Measurements from ENCODE around the gene CDH13. TPM values are rescaled to one million over a fixed set of nuclear protein-coding genes. Genes with fewer than 3 reads are reported as not detected.

Gene CDH13
- total and polyA plus RNA-seq, 4 donors = 58.9 to 265 (median 158) TPM

GRCh38 chr16:83305092-83305491 is 678.3 kb downstream of the CDH13 start:
- intact Hi-C loops (cut with DNase I) = no loop called here
- Histone ChIP-seq H3K4me3 (ENCODE audit: low read length in 2 of 2) (no peak overlapping the region), H3K4me1 (ENCODE audit: control insufficient read depth in 1 of 2, insufficient read depth in 2 of 2, low read length in 2 of 2) (peaks cover 2 to 11% of the 10 kb centered on the region in 2 donors), H3K27ac (ENCODE audit: low read depth in 1 of 2, low read length in 2 of 2) (no peak overlapping the region), H3K27me3 (ENCODE audit: control insufficient read depth in 1 of 2, insufficient read depth in 2 of 2, low read length in 1 of 2) (no peaks in the 10 kb centered on the region), H3K36me3 (ENCODE audit: control insufficient read depth in 1 of 2, insufficient read depth in 2 of 2, low read length in 1 of 2) (no peaks in the 10 kb centered on the region), H3K9me3 (ENCODE audit: control insufficient read depth, low read length) (no peaks in the 10 kb centered on the region)
- 69 to 74% methylated on average over 1 of the region's 1 CpG for WGBS, 2 donors
- ATAC-seq (ENCODE audit: low FRiP score) (no peak), DNase-seq (no peak)

DNA sequence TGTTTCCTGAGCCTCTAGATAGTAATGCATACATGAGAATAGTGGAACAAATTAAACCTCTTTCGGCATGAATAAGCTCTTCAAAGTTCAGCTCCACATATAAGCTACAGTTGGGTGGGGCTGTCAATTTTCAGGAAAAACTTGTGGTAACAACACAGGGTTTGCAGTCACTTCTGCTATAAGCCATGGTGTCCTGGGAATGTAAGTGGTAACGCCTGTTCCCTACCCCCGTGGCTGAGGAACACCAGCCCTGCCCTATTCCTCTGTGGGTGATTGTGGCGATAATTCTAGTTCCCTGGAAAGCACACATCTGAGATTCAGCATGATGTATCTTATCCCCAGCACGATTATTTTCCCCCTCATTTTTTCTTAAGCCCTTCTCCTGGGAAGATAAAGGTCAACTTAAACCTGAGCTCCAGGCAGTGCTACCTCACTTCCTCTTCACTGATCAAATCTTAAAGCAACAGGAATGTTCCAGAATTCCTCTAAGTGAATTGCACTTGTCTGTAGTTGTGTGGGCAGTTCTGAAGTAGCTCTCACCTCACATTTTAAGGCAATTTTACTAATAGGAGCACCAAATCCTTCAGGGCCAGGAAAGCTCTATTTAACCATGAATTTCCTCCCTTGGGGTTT is 680.3 kb downstream of the CDH13 start:
- intact Hi-C loops (cut with DNase I) = no loop called here
- no peak for DNase-seq
- peaks cover 0 to 11% of the 10 kb centered on the region in 2 donors for H3K4me1 ChIP-seq (ENCODE audit: control insufficient read depth in 1 of 2, insufficient read depth in 2 of 2, low read length in 2 of 2)
- ATAC-seq (ENCODE audit: low FRiP score) = no peak
- no peaks in the 10 kb centered on the region for H3K27me3 ChIP-seq (ENCODE audit: control insufficient read depth in 1 of 2, insufficient read depth in 2 of 2, low read length in 1 of 2)
- 48 to 50% methylated on average over 5 of the region's 5 CpGs for WGBS, 2 donors
- no peaks in the 10 kb centered on the region for H3K9me3 ChIP-seq (ENCODE audit: control insufficient read depth, low read length)
- no peak overlapping the region for H3K4me3 ChIP-seq (ENCODE audit: low read length in 2 of 2)
- H3K27ac ChIP-seq (ENCODE audit: low read depth in 1 of 2, low read length in 2 of 2) = peak overlapping the region; percentile 1 to 4
- H3K36me3 ChIP-seq (ENCODE audit: control insufficient read depth in 1 of 2, insufficient read depth in 2 of 2, low read length in 1 of 2) = no peaks in the 10 kb centered on the region

GRCh38 chr16:83307594-83307992 is 680.8 kb downstream of the CDH13 start:
- peaks cover 0 to 11% of the 10 kb centered on the region in 2 donors for H3K4me1 ChIP-seq (ENCODE audit: control insufficient read depth in 1 of 2, insufficient read depth in 2 of 2, low read length in 2 of 2)
- H3K4me3 ChIP-seq (ENCODE audit: low read length in 2 of 2) = no peak overlapping the region
- DNase-seq (no peak), ATAC-seq (ENCODE audit: low FRiP score) (no peak)
- H3K27ac ChIP-seq (ENCODE audit: low read depth in 1 of 2, low read length in 2 of 2) = peak overlapping the region in 1 of 2 donors; percentile 4
- 24 to 35% methylated on average over 6 of the region's 6 CpGs for WGBS, 2 donors
- no peaks in the 10 kb centered on the region for H3K36me3 ChIP-seq (ENCODE audit: control insufficient read depth in 1 of 2, insufficient read depth in 2 of 2, low read length in 1 of 2)
- H3K9me3 ChIP-seq (ENCODE audit: control insufficient read depth, low read length) = no peaks in the 10 kb centered on the region
- H3K27me3 ChIP-seq (ENCODE audit: control insufficient read depth in 1 of 2, insufficient read depth in 2 of 2, low read length in 1 of 2) = no peaks in the 10 kb centered on the region
- intact Hi-C loops (cut with DNase I) = no loop called here

- H3K27me3 ChIP-seq (ENCODE audit: control insufficient read depth in 1 of 2, insufficient read depth in 2 of 2, low read length in 1 of 2) = no peaks in the 10 kb centered on the region
- DNase-seq (no peak), ATAC-seq (ENCODE audit: low FRiP score) (no peak)
- peaks cover 0 to 8% of the 10 kb centered on the region in 2 donors for H3K4me1 ChIP-seq (ENCODE audit: control insufficient read depth in 1 of 2, insufficient read depth in 2 of 2, low read length in 2 of 2)
- no peaks in the 10 kb centered on the region for H3K9me3 ChIP-seq (ENCODE audit: control insufficient read depth, low read length)
- intact Hi-C loops (cut with DNase I) = no loop called here
- no peaks in the 10 kb centered on the region for H3K36me3 ChIP-seq (ENCODE audit: control insufficient read depth in 1 of 2, insufficient read depth in 2 of 2, low read length in 1 of 2)
- H3K4me3 ChIP-seq (ENCODE audit: low read length in 2 of 2) = no peak overlapping the region
- WGBS, 2 donors = 1 to 5% methylated on average over 3 of the region's 3 CpGs
- H3K27ac ChIP-seq (ENCODE audit: low read depth in 1 of 2, low read length in 2 of 2) = no peak overlapping the region
Observed at GRCh38 chr16:83308414-83308813, 681.6 kb downstream of the CDH13 start.

DNA sequence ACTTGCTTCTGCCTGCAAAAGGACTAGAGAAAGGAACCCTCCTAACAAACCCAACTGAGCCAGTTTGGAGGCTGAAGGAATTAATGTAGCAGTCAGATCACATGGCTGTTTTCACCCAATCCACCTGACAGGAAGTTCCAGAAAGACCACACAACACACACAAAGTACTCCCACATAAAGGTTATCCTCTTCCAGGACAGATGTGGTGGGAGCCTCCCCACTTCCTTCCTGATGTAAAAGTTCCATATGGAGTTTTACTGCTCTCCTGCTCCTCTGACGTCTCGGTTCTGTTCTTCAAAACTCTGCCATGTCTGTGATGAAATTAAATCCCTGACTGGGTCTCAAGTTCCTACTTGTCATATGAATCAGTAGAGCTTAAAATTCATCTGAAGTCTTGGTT is 684.0 kb downstream of the CDH13 start:
- intact Hi-C loops (cut with DNase I) = no loop called here
- H3K4me1 ChIP-seq (ENCODE audit: control insufficient read depth in 1 of 2, insufficient read depth in 2 of 2, low read length in 2 of 2) = peaks cover 0 to 8% of the 10 kb centered on the region in 2 donors
- WGBS, 2 donors = 95 to 96% methylated on average over 2 of the region's 2 CpGs
- no peaks in the 10 kb centered on the region for H3K27me3 ChIP-seq (ENCODE audit: control insufficient read depth in 1 of 2, insufficient read depth in 2 of 2, low read length in 1 of 2)
- no peak overlapping the region for H3K4me3 ChIP-seq (ENCODE audit: low read length in 2 of 2)
- no peaks in the 10 kb centered on the region for H3K36me3 ChIP-seq (ENCODE audit: control insufficient read depth in 1 of 2, insufficient read depth in 2 of 2, low read length in 1 of 2)
- H3K9me3 ChIP-seq (ENCODE audit: control insufficient read depth, low read length) = no peaks in the 10 kb centered on the region
- no peak overlapping the region for H3K27ac ChIP-seq (ENCODE audit: low read depth in 1 of 2, low read length in 2 of 2)
- DNase-seq = no peak
- no peak for ATAC-seq (ENCODE audit: low FRiP score)

- Histone ChIP-seq H3K36me3 (ENCODE audit: control insufficient read depth in 1 of 2, insufficient read depth in 2 of 2, low read length in 1 of 2) (no peaks in the 10 kb centered on the region), H3K4me1 (ENCODE audit: control insufficient read depth in 1 of 2, insufficient read depth in 2 of 2, low read length in 2 of 2) (peaks cover 0 to 5% of the 10 kb centered on the region in 2 donors), H3K4me3 (ENCODE audit: low read length in 2 of 2) (no peak overlapping the region), H3K9me3 (ENCODE audit: control insufficient read depth, low read length) (no peaks in the 10 kb centered on the region), H3K27me3 (ENCODE audit: control insufficient read depth in 1 of 2, insufficient read depth in 2 of 2, low read length in 1 of 2) (no peaks in the 10 kb centered on the region), H3K27ac (ENCODE audit: low read depth in 1 of 2, low read length in 2 of 2) (no peak overlapping the region)
- DNase-seq = no peak
- WGBS, 2 donors = 47 to 55% methylated on average over 3 of the region's 3 CpGs
- no peak for ATAC-seq (ENCODE audit: low FRiP score)
- intact Hi-C loops (cut with DNase I) = no loop called here
Observed at GRCh38 chr16:83312015-83312717, 685.4 kb downstream of the CDH13 start.

DNA sequence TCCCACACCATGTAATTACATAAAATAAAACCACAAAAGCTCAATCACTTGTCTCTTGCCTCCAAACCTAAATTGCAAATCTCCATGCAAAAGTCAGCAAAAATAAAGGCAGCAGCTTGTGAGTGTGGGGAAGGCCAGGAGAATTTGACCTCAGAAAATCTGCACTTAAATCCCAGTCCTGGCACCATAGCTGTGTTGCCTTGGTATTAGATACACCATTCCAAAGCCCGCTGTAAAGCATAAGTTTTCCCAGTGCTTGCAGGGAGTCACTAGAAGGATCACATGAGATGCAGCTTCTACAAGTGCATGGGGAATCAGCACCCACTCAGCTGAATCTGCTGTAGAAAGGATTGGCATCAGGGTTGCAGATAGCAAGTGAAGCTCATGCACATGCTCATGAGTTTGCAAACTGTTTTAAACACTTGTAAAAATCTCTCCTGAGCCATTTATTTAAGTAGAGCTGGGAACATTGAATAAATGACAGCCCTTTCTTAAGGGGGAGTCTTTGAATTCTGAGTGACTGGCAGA is 686.0 kb downstream of the CDH13 start:
- no peaks in the 10 kb centered on the region for H3K27me3 ChIP-seq (ENCODE audit: control insufficient read depth in 1 of 2, insufficient read depth in 2 of 2, low read length in 1 of 2)
- WGBS, 2 donors = 31 to 38% methylated on average over 1 of the region's 1 CpG
- no peak overlapping the region for H3K4me3 ChIP-seq (ENCODE audit: low read length in 2 of 2)
- no peak for ATAC-seq (ENCODE audit: low FRiP score)
- no peaks in the 10 kb centered on the region for H3K9me3 ChIP-seq (ENCODE audit: control insufficient read depth, low read length)
- H3K4me1 ChIP-seq (ENCODE audit: control insufficient read depth in 1 of 2, insufficient read depth in 2 of 2, low read length in 2 of 2) = peaks cover 0 to 5% of the 10 kb centered on the region in 2 donors
- intact Hi-C loops (cut with DNase I) = no loop called here
- DNase-seq = no peak
- no peaks in the 10 kb centered on the region for H3K36me3 ChIP-seq (ENCODE audit: control insufficient read depth in 1 of 2, insufficient read depth in 2 of 2, low read length in 1 of 2)
- no peak overlapping the region for H3K27ac ChIP-seq (ENCODE audit: low read depth in 1 of 2, low read length in 2 of 2)

DNA sequence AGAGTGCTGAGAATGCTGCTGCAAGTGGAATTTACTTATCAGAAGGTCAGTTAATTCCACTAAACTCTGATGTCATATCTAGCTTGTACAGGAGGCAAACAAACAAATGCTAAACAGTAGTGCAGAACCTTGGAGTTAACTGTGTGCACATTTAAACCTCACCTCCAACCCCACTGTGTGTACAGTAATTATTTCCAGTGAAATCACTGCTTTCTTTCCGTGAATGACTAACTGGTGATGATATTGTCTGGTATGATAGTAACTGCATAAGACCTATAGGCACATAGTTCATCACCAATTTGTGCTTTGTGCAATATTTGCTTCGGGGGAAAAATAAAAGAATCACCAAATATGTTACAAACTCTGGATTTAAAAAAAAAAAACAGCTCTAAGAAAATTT is 688.5 kb downstream of the CDH13 start:
- Histone ChIP-seq H3K27me3 (ENCODE audit: control insufficient read depth in 1 of 2, insufficient read depth in 2 of 2, low read length in 1 of 2) (no peaks in the 10 kb centered on the region), H3K4me1 (ENCODE audit: control insufficient read depth in 1 of 2, insufficient read depth in 2 of 2, low read length in 2 of 2) (no peaks in the 10 kb centered on the region), H3K27ac (ENCODE audit: low read depth in 1 of 2, low read length in 2 of 2) (no peak overlapping the region), H3K36me3 (ENCODE audit: control insufficient read depth in 1 of 2, insufficient read depth in 2 of 2, low read length in 1 of 2) (no peaks in the 10 kb centered on the region), H3K4me3 (ENCODE audit: low read length in 2 of 2) (no peak overlapping the region), H3K9me3 (ENCODE audit: control insufficient read depth, low read length) (no peaks in the 10 kb centered on the region)
- WGBS, 2 donors = 96 to 98% methylated on average over 2 of the region's 2 CpGs
- intact Hi-C loops (cut with DNase I) = no loop called here
- no peak for ATAC-seq (ENCODE audit: low FRiP score)
- DNase-seq = no peak

- no peak for ATAC-seq (ENCODE audit: low FRiP score)
Observed at GRCh38 chr16:83316458-83316857, 689.7 kb downstream of the CDH13 start.

More at GRCh38 chr16:83316458-83316857, 689.7 kb downstream of the CDH13 start:
- H3K27ac ChIP-seq (ENCODE audit: low read depth in 1 of 2, low read length in 2 of 2) = no peak overlapping the region
- H3K9me3 ChIP-seq (ENCODE audit: control insufficient read depth, low read length) = no peaks in the 10 kb centered on the region
- no peaks in the 10 kb centered on the region for H3K36me3 ChIP-seq (ENCODE audit: control insufficient read depth in 1 of 2, insufficient read depth in 2 of 2, low read length in 1 of 2)
- intact Hi-C loops (cut with DNase I) = no loop called here
- 85 to 86% methylated on average over 3 of the region's 3 CpGs for WGBS, 2 donors
- H3K4me1 ChIP-seq (ENCODE audit: control insufficient read depth in 1 of 2, insufficient read depth in 2 of 2, low read length in 2 of 2) = no peaks in the 10 kb centered on the region
- no peaks in the 10 kb centered on the region for H3K27me3 ChIP-seq (ENCODE audit: control insufficient read depth in 1 of 2, insufficient read depth in 2 of 2, low read length in 1 of 2)
- H3K4me3 ChIP-seq (ENCODE audit: low read length in 2 of 2) = no peak overlapping the region
- DNase-seq = no peak
